K562 (cell line): ENCODE results near the gene XKR3. TPM values are rescaled to one million over a fixed set of nuclear protein-coding genes. Genes with fewer than 3 reads are reported as not detected.
A peak's percentile ranks its signal among the peaks of the same experiment; 100 is the strongest.

Experiments
- ATAC-seq: fragments of 200-7000 bp; cut with Tn5 transposase; 3 replicates; pipeline ENCODE4 v1.9.1; 2020; ENCODE audit warnings: moderate library complexity
- BruUV-seq: library from RNA; stranded (reverse); fragments of 400-500 nt; replicated peaks from 2 replicates; lab custom pipeline; 2021; lab: Mats Ljungman, UMichigan
- CTCF ChIA-PET: fragments of 300-600 bp; formaldehyde crosslinking; extraction: SDS; loops from one replicate; lab custom pipeline; 2021; ENCODE audit warnings: low intra/inter-chr PET ratio; lab: Yijun Ruan, JAX
- POLR2A ChIA-PET: fragments of 300-600, 350-650 bp; sonication (Branson Sonifier 250); formaldehyde crosslinking; extraction: SDS; loops from one replicate; lab custom pipeline; 2021; ENCODE audit warnings: antibody characterized with exemption, inconsistent platforms; lab: Yijun Ruan, JAX
- DNase-seq, 4 experiments: peaks; one replicate each; pipeline versions ENCODE4 v3.0.0 to v3.0.0-alpha.2; 2011 to 2018; ENCODE audit warnings: low spot score in 3 of 4, mixed read lengths in 3 of 4; ENCODE audit errors: extremely low read depth in 1 of 4
- FAIRE-seq: peaks from 2 replicates; lab custom pipeline; 2011; peaks lifted over from hg19 to GRCh38; lab: Jason Lieb, UNC
- H2AFZ ChIP-seq: 2 replicates; pipeline ENCODE4 v1.6.0; 2011; ENCODE audit warnings: low read depth, low read length, control low read depth, inconsistent platforms
- H3K27ac ChIP-seq: fragments of 200-600 bp; 3 replicates; pipeline ENCODE4 v1.8.0; 2011; ENCODE audit warnings: low read depth, mild to moderate bottlenecking, control low read depth, inconsistent platforms, low read length, moderate library complexity, mixed read lengths; ENCODE audit errors: extremely low read depth
- H3K27me3 ChIP-seq, 2 experiments: fragments of 300-600 bp in 1 of 2; 2 replicates in 1 of 2; 3 replicates in 1 of 2; pipeline versions ENCODE4 v1.6.0 to v1.8.0; 2011; ENCODE audit warnings: inconsistent platforms in 2 of 2, low read length in 2 of 2, mild to moderate bottlenecking in 1 of 2, mixed read lengths in 1 of 2, moderate library complexity in 1 of 2; ENCODE audit not compliant: control insufficient read depth in 2 of 2, insufficient read depth in 2 of 2
- H3K36me3 ChIP-seq: fragments of 300-600 bp; 3 replicates; pipeline ENCODE4 v1.8.0; 2011; ENCODE audit warnings: mild to moderate bottlenecking, low read length, inconsistent platforms; ENCODE audit not compliant: control insufficient read depth, insufficient read depth
- H3K4me1 ChIP-seq, 2 experiments: fragments of 200-600 bp in 1 of 2; replicated peaks in 1 of 2; 2 replicates in 1 of 2; 3 replicates in 1 of 2; pipeline versions ENCODE4 v1.5.1 to v1.8.0; 2011; ENCODE audit warnings: inconsistent platforms in 2 of 2, low read length in 2 of 2, mild to moderate bottlenecking in 1 of 2, mixed read lengths in 1 of 2, moderate library complexity in 1 of 2; ENCODE audit not compliant: control insufficient read depth in 2 of 2, insufficient read depth in 2 of 2
- H3K4me2 ChIP-seq: 2 replicates; pipeline ENCODE4 v1.6.1; 2011; ENCODE audit warnings: low read length, control low read depth, inconsistent platforms, mixed read lengths; ENCODE audit not compliant: insufficient read depth
- H3K4me3 ChIP-seq: fragments of 200-600 bp; sonication (generic), shearing (Covaris generic); 2 replicates; pipeline ENCODE4 v1.5.1; 2016; ENCODE audit warnings: control low read depth, inconsistent platforms
- H3K79me2 ChIP-seq: fragments of 200-600 bp; 3 replicates; pipeline ENCODE4 v1.8.0; 2011; ENCODE audit warnings: low read length, inconsistent platforms; ENCODE audit not compliant: control insufficient read depth, insufficient read depth
- H3K9ac ChIP-seq, 2 experiments: 2 replicates each; pipeline versions ENCODE4 v1.6.0 to v1.6.1; 2011; ENCODE audit warnings: low read depth in 2 of 2, low read length in 2 of 2, control low read depth in 1 of 2, inconsistent platforms in 1 of 2, mild to moderate bottlenecking in 1 of 2, mixed read lengths in 1 of 2; ENCODE audit not compliant: insufficient read depth in 1 of 2
- H3K9me1 ChIP-seq: one replicate; pipeline ENCODE4 v1.6.0; 2011; ENCODE audit warnings: inconsistent platforms, mild to moderate bottlenecking, low read length, moderate library complexity; ENCODE audit not compliant: control insufficient read depth, insufficient read depth
- H3K9me3 ChIP-seq: replicated peaks from 2 replicates; pipeline ENCODE4 v1.5.1; 2011; ENCODE audit warnings: low read depth, low read length, inconsistent platforms; ENCODE audit not compliant: control insufficient read depth, insufficient read depth
- H4K20me1 ChIP-seq: replicated peaks from 2 replicates; pipeline ENCODE4 v1.6.1; 2011; ENCODE audit warnings: low read length, inconsistent platforms, mixed read lengths; ENCODE audit not compliant: control insufficient read depth, insufficient read depth
- CHCHD3 ChIP-seq: fragments of 250-450 bp; sonication (Bioruptor Pico); IDR thresholded peaks from 2 replicates; pipeline ENCODE4 v2.1.2; 2022; ENCODE audit warnings: mild to moderate bottlenecking
- ILF3 ChIP-seq: fragments of 450-650 bp; IDR thresholded peaks from 2 replicates; pipeline ENCODE4 v1.6.1; 2018; ENCODE audit warnings: antibody characterized with exemption, mild to moderate bottlenecking, moderate library complexity, borderline replicate concordance
- LARP7 ChIP-seq: fragments of 450-650 bp; IDR thresholded peaks from 2 replicates; pipeline ENCODE4 v1.6.1; 2016
- RAD21 ChIP-seq, 2 experiments: fragments of 250-450 bp in 1 of 2; fragments of 450-650 bp in 1 of 2; sonication (Bioruptor Pico) in 1 of 2; formaldehyde crosslinking in 1 of 2; IDR thresholded peaks in 1 of 2; conservative IDR thresholded peaks in 1 of 2; 2 replicates each; pipeline versions ENCODE4 v1.4.0 to v1.8.0; 2020 to 2022; ENCODE audit warnings: mild to moderate bottlenecking in 2 of 2, moderate library complexity in 1 of 2
- SMARCB1 ChIP-seq: IDR thresholded peaks from 2 replicates; pipeline ENCODE4 v1.6.1; 2011; ENCODE audit warnings: improper control_type of control experiment, low read depth; ENCODE audit not compliant: insufficient read length
- SOX6 ChIP-seq: fragments of 450-650 bp; IDR thresholded peaks from 2 replicates; pipeline ENCODE4 v1.6.1; 2014; ENCODE audit warnings: mild to moderate bottlenecking
- TFAM ChIP-seq: fragments of 250-450 bp; sonication (Bioruptor Pico); conservative IDR thresholded peaks from 2 replicates; pipeline ENCODE4 v1.5.0; 2021; ENCODE audit warnings: mild to moderate bottlenecking, moderate library complexity
- ZC3H11A ChIP-seq: IDR thresholded peaks from 2 replicates; pipeline ENCODE4 v1.6.1; 2012; ENCODE audit warnings: low read depth, low read length, improper control_type of control experiment
- ZNF24 ChIP-seq: fragments of 450-650 bp; IDR thresholded peaks from 2 replicates; pipeline ENCODE4 v1.6.1; 2016
- ZNF384 ChIP-seq: IDR thresholded peaks from 2 replicates; pipeline ENCODE4 v1.6.1; 2012; ENCODE audit warnings: low read depth, low read length, improper control_type of control experiment
- WGBS: fragments of 100-300 bp; shearing (Covaris generic); methylation state at CpG from one replicate; pipeline ENCODE4 v1.1.6; 2016; ENCODE audit warnings: low coverage, mixed read lengths; ENCODE audit not compliant: insufficient coverage; ENCODE audit errors: missing lambda C conversion rate; 5-methylcytosine and 5-hydroxymethylcytosine counted together
- in situ Hi-C: fragments of 300-500 bp; cut with MboI; formaldehyde crosslinking; loops from 4 replicates; pipeline ENCODE4 v1.15.0; 2018; ENCODE audit warnings: inconsistent platforms, mixed read lengths
- intact Hi-C: fragments of 100-400 bp; cut with micrococcal nuclease; formaldehyde crosslinking; loops from 2 replicates; pipeline ENCODE4 v1.14.2; 2022
- polyA plus RNA-seq, 8 experiments: library from polyadenylated mRNA; depleted of rRNA in 4 of 8; stranded (reverse) in 5 of 8; unstranded in 3 of 8; fragments of >200 nt; fragmentation: Nextera tagmentation in 2 of 8; fragmentation: Illumina TruSeq in 1 of 8; extraction: Ambion mirVana in 2 of 8; extraction: Trizol in 1 of 8; gene quantifications; 2 replicates each; pipeline versions ENCODE4 v1.2.1 to v1.2.3, GENCODE V29; 2011 to 2014; ENCODE audit warnings: inconsistent platforms in 1 of 8, missing spikeins in 1 of 8
- total RNA-seq, 7 experiments: library from RNA; depleted of rRNA in 6 of 7; stranded (reverse); fragments of >200 nt in 6 of 7; fragmentation: Illumina TruSeq in 2 of 7; extraction: Trizol in 2 of 7; gene quantifications; 2 replicates each; pipeline versions ENCODE4 v1.2.1 to v1.2.3, GENCODE V29; 2011 to 2021; ENCODE audit warnings: low replicate concordance in 1 of 7
- TF ChIP-seq, protein P1 (sequence below), 2 experiments: fragments of 450-650 bp; IDR thresholded peaks; 2 replicates each; pipeline ENCODE4 v1.6.1; 2018; ENCODE audit warnings: mild to moderate bottlenecking in 2 of 2, low read depth in 1 of 2; ENCODE audit not compliant: partially characterized antibody in 2 of 2
- TF ChIP-seq, protein P2 (sequence below): IDR thresholded peaks from 2 replicates; pipeline ENCODE4 v1.6.1; 2012; ENCODE audit warnings: low read depth, low read length, improper control_type of control experiment, borderline replicate concordance
- TF ChIP-seq, protein P3 (sequence below), 3 experiments: fragments of 200-800 bp in 1 of 3; sonication (Bioruptor generic) in 1 of 3; sonication (generic) in 1 of 3; formaldehyde crosslinking in 1 of 3; IDR thresholded peaks; 2 replicates each; pipeline versions ENCODE4 v1.6.1 to v1.8.0; 2016 to 2022; ENCODE audit warnings: mild to moderate bottlenecking in 2 of 3, missing compliant biosample characterization in 2 of 3, missing genetic modification characterization in 2 of 3, missing genetic modification reagents in 1 of 3

XKR3 gene
- total and polyA plus RNA-seq, 9 of the 15 experiments (the other 6 are each of a cell fraction or from before 2014, with no cell fraction given): 3.5 to 11.5 (median 7.1) TPM

DNA sequence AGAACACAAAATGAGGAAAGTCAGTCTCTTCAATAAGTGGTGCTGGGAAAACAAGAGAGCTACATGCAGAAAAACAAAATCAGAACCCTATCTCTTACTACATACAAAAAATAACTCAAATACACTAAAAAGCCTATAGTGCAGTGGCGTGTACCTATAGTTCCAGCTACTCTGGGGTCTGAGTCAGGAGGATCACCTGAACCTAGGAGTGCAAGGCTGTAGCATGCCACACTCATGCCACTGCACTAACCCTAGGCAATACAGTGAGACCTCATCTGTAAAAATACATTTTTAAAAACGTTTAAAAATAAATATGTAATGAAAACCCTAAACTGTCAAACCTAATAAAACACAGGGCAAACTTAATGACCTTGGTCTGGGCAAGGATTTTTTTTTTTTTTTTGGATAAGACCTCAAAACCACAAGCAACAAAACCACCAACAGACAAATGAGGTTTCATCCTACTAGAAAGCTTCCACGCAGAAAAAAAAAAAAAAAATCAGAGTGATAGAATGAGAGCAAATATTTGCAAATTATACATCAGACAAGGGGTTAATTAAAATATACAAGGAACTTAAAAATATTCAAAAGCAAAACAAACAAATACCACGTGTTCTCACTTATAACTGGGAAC is 35.2 kb downstream of the XKR3 start (continued):
- TF ChIP-seq, protein P1, sequence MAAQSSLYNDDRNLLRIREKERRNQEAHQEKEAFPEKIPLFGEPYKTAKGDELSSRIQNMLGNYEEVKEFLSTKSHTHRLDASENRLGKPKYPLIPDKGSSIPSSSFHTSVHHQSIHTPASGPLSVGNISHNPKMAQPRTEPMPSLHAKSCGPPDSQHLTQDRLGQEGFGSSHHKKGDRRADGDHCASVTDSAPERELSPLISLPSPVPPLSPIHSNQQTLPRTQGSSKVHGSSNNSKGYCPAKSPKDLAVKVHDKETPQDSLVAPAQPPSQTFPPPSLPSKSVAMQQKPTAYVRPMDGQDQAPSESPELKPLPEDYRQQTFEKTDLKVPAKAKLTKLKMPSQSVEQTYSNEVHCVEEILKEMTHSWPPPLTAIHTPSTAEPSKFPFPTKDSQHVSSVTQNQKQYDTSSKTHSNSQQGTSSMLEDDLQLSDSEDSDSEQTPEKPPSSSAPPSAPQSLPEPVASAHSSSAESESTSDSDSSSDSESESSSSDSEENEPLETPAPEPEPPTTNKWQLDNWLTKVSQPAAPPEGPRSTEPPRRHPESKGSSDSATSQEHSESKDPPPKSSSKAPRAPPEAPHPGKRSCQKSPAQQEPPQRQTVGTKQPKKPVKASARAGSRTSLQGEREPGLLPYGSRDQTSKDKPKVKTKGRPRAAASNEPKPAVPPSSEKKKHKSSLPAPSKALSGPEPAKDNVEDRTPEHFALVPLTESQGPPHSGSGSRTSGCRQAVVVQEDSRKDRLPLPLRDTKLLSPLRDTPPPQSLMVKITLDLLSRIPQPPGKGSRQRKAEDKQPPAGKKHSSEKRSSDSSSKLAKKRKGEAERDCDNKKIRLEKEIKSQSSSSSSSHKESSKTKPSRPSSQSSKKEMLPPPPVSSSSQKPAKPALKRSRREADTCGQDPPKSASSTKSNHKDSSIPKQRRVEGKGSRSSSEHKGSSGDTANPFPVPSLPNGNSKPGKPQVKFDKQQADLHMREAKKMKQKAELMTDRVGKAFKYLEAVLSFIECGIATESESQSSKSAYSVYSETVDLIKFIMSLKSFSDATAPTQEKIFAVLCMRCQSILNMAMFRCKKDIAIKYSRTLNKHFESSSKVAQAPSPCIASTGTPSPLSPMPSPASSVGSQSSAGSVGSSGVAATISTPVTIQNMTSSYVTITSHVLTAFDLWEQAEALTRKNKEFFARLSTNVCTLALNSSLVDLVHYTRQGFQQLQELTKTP (IDR thresholded peaks at IDR 0.05; ENCODE audit: low read depth in 1 of 2, partially characterized antibody in 2 of 2): no peak
- no peak for TF ChIP-seq SMARCB1
- TF ChIP-seq ZNF384: peak; percentile 47

DNA sequence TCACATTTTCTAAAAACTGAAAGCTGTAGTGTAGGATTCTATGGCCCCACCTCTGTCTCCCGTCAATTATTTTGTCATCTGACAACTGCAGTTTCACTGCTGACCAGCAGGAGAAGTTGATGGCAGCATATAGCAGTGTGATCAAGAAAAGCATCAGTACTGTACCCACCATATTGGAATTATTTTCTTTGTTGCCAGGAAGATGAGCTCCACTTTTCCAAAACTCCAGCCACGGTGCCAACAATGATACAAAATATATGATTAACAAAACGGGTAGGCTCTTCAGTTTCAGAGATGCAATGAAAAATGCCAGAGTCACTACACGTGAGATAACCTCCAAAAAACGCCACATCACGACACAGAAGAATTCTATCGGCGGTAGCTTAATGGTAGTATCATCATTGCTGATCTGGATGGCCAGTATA is 41.3 kb downstream of the XKR3 start:
- H3K27ac ChIP-seq: no peak overlapping the region
- H3K27me3 ChIP-seq: no peaks in the 10 kb centered on the region
- no TSS peak for BruUV-seq
- no peak overlapping the region for H2AFZ ChIP-seq
- H3K4me1 ChIP-seq: peaks cover 0 to 7% of the 10 kb centered on the region in 2 experiments; a peak in 3 of 5 replicates
- peak; percentile 95 for ATAC-seq
- peak; percentile 70 to 86 (median 78) for DNase-seq
- peaks cover 24% of the 10 kb centered on the region for H3K36me3 ChIP-seq
- in situ Hi-C loops (no loop called here), intact Hi-C loops (no loop called here)
- H3K79me2 ChIP-seq: no peaks in the 10 kb centered on the region
- no peak overlapping the region for H3K4me2 ChIP-seq
- no peaks in the 10 kb centered on the region for H3K9me3 ChIP-seq
- WGBS: 30% methylated on average over 8 of the region's 8 CpGs
- H3K9ac ChIP-seq: no peak overlapping the region
- POLR2A ChIA-PET: interaction anchor here (0.6 to 1.5 kb wide), 9 partner anchors 10 to 182 kb away, joined by 3 to 7 read pairs (median 3); no protein-coding TSS in a partner anchor
- peak; percentile 83 for FAIRE-seq
- no peak overlapping the region for H3K4me3 ChIP-seq
- CTCF ChIA-PET: no interaction called here
- H4K20me1 ChIP-seq: no peaks in the 10 kb centered on the region
- H3K9me1 ChIP-seq: no peaks in the 10 kb centered on the region
- TF ChIP-seq CHCHD3: peak; percentile 46; the same call in 1 of the 2 replicates
- TF ChIP-seq LARP7: no peak; the same call in 1 of the 2 replicates
- no peak for TF ChIP-seq ILF3
- TF ChIP-seq, protein P2, sequence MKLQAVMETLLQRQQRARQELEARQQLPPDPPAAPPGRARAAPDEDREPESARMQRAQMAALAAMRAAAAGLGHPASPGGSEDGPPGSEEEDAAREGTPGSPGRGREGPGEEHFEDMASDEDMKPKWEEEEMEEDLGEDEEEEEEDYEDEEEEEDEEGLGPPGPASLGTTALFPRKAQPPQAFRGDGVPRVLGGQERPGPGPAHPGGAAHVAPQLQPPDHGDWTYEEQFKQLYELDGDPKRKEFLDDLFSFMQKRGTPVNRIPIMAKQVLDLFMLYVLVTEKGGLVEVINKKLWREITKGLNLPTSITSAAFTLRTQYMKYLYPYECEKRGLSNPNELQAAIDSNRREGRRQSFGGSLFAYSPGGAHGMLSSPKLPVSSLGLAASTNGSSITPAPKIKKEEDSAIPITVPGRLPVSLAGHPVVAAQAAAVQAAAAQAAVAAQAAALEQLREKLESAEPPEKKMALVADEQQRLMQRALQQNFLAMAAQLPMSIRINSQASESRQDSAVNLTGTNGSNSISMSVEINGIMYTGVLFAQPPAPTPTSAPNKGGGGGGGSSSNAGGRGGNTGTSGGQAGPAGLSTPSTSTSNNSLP: peak; percentile 92; the same call in 1 of the 2 replicates
- 0 out of 2 replicates have a peak, but pooled peaks have one; percentile 19 for TF ChIP-seq ZNF24
- 0 out of 2 replicates have a peak, but pooled peaks have one; percentile 58 for TF ChIP-seq ZC3H11A
- peak in 1 of 2 experiments; percentile 62; a peak in 2 of 4 replicates for TF ChIP-seq RAD21 (CRISPR knock-in tag; conservative IDR thresholded peaks at IDR 0.05 in 1 of 2, IDR thresholded peaks at IDR 0.05 in 1 of 2)
- TF ChIP-seq, protein P3, sequence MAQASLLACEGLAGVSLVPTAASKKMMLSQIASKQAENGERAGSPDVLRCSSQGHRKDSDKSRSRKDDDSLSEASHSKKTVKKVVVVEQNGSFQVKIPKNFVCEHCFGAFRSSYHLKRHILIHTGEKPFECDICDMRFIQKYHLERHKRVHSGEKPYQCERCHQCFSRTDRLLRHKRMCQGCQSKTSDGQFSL (CRISPR knock-in tag; IDR thresholded peaks at IDR 0.05): no peak
- TF ChIP-seq, protein P3 (tag; IDR thresholded peaks at IDR 0.05): no peak
- peak; percentile 71 for TF ChIP-seq SOX6
- no peak for TF ChIP-seq TFAM
